Measurements from ENCODE around the gene FATE1.

Gene FATE1

GRCh38 chrX:151754641-151755215 lies 38.9 kb downstream of the FATE1 start:
- Histone ChIP-seq H3K4me1 (ENCODE audit: control insufficient read depth, insufficient read depth, low read length) (no peaks in the 10 kb centered on the region), H3K4me3 (ENCODE audit: low read depth, low read length) (no peak overlapping the region), H3K9me3 (ENCODE audit: control insufficient read depth, insufficient read depth, low read depth, low read length) (no peaks in the 10 kb centered on the region), H3K36me3 (ENCODE audit: control insufficient read depth in 2 of 2, insufficient read depth in 1 of 2, low read length in 2 of 2) (no peaks in the 10 kb centered on the region), H3K27ac (ENCODE audit: extremely low read depth, low read depth, low read length) (no peak overlapping the region)
- TF ChIP-seq ZNF175 (tag by site-specific recombination; IDR thresholded peaks at IDR 0.05): no peak
- no peak for TF ChIP-seq ZNF624 (tag by site-specific recombination; IDR thresholded peaks at IDR 0.05)
- TF ChIP-seq, protein P1, sequence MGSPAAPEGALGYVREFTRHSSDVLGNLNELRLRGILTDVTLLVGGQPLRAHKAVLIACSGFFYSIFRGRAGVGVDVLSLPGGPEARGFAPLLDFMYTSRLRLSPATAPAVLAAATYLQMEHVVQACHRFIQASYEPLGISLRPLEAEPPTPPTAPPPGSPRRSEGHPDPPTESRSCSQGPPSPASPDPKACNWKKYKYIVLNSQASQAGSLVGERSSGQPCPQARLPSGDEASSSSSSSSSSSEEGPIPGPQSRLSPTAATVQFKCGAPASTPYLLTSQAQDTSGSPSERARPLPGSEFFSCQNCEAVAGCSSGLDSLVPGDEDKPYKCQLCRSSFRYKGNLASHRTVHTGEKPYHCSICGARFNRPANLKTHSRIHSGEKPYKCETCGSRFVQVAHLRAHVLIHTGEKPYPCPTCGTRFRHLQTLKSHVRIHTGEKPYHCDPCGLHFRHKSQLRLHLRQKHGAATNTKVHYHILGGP (tag by site-specific recombination; IDR thresholded peaks at IDR 0.05): no peak
- TF ChIP-seq, protein P2, sequence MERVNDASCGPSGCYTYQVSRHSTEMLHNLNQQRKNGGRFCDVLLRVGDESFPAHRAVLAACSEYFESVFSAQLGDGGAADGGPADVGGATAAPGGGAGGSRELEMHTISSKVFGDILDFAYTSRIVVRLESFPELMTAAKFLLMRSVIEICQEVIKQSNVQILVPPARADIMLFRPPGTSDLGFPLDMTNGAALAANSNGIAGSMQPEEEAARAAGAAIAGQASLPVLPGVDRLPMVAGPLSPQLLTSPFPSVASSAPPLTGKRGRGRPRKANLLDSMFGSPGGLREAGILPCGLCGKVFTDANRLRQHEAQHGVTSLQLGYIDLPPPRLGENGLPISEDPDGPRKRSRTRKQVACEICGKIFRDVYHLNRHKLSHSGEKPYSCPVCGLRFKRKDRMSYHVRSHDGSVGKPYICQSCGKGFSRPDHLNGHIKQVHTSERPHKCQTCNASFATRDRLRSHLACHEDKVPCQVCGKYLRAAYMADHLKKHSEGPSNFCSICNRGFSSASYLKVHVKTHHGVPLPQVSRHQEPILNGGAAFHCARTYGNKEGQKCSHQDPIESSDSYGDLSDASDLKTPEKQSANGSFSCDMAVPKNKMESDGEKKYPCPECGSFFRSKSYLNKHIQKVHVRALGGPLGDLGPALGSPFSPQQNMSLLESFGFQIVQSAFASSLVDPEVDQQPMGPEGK (tag by site-specific recombination; IDR thresholded peaks at IDR 0.05): no peak
- no peak for TF ChIP-seq GLI4 (tag by site-specific recombination; IDR thresholded peaks at IDR 0.05)
- CTCF ChIA-PET: interaction anchor here (0.6 to 7.9 kb wide), 4 partner anchors 37 to 878 kb away, joined by 3 to 168 read pairs (median 3); no protein-coding TSS in a partner anchor
- POLR2A ChIA-PET: interaction anchor here (2.3 kb wide), 1 partner anchor 219 kb away, joined by 8 read pairs; the partner anchor contains the start of gene GABRE

GRCh38 chrX:151759041-151759708 lies 43.3 kb downstream of the FATE1 start:
- H3K4me3 ChIP-seq (ENCODE audit: low read depth, low read length): no peak overlapping the region
- no peaks in the 10 kb centered on the region for H3K4me1 ChIP-seq (ENCODE audit: control insufficient read depth, insufficient read depth, low read length)
- H3K27ac ChIP-seq (ENCODE audit: extremely low read depth, low read depth, low read length): no peak overlapping the region
- ChIA-PET POLR2A (no interaction called here), CTCF (interaction anchor here (0.7 kb wide), 1 partner anchor 435 kb away, joined by 3 read pairs; no protein-coding TSS in a partner anchor)
- H3K9me3 ChIP-seq (ENCODE audit: control insufficient read depth, insufficient read depth, low read depth, low read length): no peaks in the 10 kb centered on the region
- no peaks in the 10 kb centered on the region for H3K36me3 ChIP-seq (ENCODE audit: control insufficient read depth in 2 of 2, insufficient read depth in 1 of 2, low read length in 2 of 2)
- TF ChIP-seq ZNF426 (tag by site-specific recombination; IDR thresholded peaks at IDR 0.05) (no peak), ZNF311 (tag by site-specific recombination; IDR thresholded peaks at IDR 0.05; ENCODE audit: borderline replicate concordance) (no peak), ZNF354C (tag by site-specific recombination; IDR thresholded peaks at IDR 0.05; ENCODE audit: borderline replicate concordance, low read depth) (no peak), ZNF133 (tag by site-specific recombination; IDR thresholded peaks at IDR 0.05) (no peak), BCL11B (tag by site-specific recombination; IDR thresholded peaks at IDR 0.05; ENCODE audit: low read depth) (no peak), ZNF660 (tag by site-specific recombination; IDR thresholded peaks at IDR 0.05) (no peak)
- TF ChIP-seq, protein P2 (tag by site-specific recombination; IDR thresholded peaks at IDR 0.05): no peak
- TF ChIP-seq, protein P3, sequence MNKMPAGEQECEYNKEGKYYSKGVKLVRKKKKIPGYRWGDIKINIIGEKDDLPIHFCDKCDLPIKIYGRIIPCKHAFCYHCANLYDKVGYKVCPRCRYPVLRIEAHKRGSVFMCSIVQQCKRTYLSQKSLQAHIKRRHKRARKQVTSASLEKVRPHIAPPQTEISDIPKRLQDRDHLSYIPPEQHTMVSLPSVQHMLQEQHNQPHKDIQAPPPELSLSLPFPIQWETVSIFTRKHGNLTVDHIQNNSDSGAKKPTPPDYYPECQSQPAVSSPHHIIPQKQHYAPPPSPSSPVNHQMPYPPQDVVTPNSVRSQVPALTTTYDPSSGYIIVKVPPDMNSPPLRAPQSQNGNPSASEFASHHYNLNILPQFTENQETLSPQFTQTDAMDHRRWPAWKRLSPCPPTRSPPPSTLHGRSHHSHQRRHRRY (tag by site-specific recombination; IDR thresholded peaks at IDR 0.05): no peak

DNA sequence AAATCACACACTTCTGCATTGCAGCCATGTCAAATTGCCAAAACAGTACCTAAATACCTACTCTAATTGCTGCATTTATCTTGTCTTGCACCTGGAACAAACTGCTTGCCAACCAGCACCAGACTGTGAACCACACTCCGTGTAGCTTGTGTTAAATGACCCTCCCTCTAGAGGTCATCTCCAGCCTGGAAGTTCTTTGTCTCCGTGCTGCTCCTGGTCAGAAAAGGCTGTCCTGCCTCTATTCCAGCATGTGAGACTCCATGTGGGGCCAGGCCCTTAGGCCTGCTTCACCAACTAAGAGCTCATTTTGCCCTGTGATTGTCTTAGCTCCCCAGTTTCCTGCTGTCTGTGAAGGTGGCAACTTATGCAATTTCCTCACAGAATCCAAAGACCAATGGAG lies 47.0 kb downstream of the FATE1 start:
- CTCF ChIA-PET: interaction anchor here (1.3 kb wide), 1 partner anchor 10 kb away, joined by 3 read pairs; no protein-coding TSS in a partner anchor
- H3K4me3 ChIP-seq (ENCODE audit: low read depth, low read length): no peak overlapping the region
- POLR2A ChIA-PET: no interaction called here
- TF ChIP-seq PRDM2 (tag by site-specific recombination; IDR thresholded peaks at IDR 0.05; ENCODE audit: borderline replicate concordance): no peak

More for the DNA sequence above, 47.0 kb downstream of the FATE1 start:
- Histone ChIP-seq H3K4me1 (ENCODE audit: control insufficient read depth, insufficient read depth, low read length) (no peaks in the 10 kb centered on the region), H3K27ac (ENCODE audit: extremely low read depth, low read depth, low read length) (no peak overlapping the region), H3K9me3 (ENCODE audit: control insufficient read depth, insufficient read depth, low read depth, low read length) (no peaks in the 10 kb centered on the region), H3K36me3 (ENCODE audit: control insufficient read depth in 2 of 2, insufficient read depth in 1 of 2, low read length in 2 of 2) (no peaks in the 10 kb centered on the region)
